Measurements from ENCODE around the gene MVB12B.

DNA sequence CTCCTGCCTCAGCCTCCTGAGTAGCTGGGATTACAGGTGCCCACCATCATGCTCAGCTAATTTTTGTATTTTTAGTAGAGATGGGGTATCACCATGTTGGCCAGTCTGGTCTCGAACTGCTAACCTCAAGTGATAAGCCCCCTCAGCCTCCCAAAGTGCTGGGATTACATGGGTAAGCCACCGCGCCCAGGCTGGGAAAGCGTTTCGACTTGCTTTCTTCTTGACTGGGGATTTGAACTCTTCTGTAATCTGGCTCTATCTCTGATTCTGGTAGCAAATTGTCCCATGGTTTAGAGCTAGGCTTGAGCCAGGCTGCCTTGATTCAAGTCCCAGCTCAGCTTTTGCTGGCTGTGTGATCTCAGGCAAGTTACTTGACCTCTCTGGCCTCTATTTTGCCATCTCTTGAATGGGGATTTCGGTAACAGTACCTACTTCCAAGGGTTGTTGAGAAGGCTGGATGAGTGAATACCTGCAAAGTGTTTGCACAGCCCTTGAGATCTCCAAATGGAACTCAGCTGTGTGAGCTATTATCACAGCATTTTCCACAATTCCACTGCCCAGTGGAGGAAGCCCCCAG lies 20.5 kb upstream of the MVB12B start:
- TF ChIP-seq POLR2AphosphoS5 (IDR thresholded peaks at IDR 0.05; ENCODE audit: low read depth) (no peak), CTCF (IDR thresholded peaks at IDR 0.05; ENCODE audit: insufficient read depth, low read length) (no peak), GABPA (IDR thresholded peaks at IDR 0.05; ENCODE audit: low read depth) (no peak)
- TF ChIP-seq, protein P1, sequence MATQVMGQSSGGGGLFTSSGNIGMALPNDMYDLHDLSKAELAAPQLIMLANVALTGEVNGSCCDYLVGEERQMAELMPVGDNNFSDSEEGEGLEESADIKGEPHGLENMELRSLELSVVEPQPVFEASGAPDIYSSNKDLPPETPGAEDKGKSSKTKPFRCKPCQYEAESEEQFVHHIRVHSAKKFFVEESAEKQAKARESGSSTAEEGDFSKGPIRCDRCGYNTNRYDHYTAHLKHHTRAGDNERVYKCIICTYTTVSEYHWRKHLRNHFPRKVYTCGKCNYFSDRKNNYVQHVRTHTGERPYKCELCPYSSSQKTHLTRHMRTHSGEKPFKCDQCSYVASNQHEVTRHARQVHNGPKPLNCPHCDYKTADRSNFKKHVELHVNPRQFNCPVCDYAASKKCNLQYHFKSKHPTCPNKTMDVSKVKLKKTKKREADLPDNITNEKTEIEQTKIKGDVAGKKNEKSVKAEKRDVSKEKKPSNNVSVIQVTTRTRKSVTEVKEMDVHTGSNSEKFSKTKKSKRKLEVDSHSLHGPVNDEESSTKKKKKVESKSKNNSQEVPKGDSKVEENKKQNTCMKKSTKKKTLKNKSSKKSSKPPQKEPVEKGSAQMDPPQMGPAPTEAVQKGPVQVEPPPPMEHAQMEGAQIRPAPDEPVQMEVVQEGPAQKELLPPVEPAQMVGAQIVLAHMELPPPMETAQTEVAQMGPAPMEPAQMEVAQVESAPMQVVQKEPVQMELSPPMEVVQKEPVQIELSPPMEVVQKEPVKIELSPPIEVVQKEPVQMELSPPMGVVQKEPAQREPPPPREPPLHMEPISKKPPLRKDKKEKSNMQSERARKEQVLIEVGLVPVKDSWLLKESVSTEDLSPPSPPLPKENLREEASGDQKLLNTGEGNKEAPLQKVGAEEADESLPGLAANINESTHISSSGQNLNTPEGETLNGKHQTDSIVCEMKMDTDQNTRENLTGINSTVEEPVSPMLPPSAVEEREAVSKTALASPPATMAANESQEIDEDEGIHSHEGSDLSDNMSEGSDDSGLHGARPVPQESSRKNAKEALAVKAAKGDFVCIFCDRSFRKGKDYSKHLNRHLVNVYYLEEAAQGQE (IDR thresholded peaks at IDR 0.05; ENCODE audit: insufficient replicate concordance, low read depth) = no peak
